PFSK-1 (cell line): Measurements from ENCODE around the gene FBXO34.

ENCODE experiments used
- POLR2AphosphoS5 ChIP-seq: IDR thresholded peaks from 2 replicates; pipeline ENCODE4 v1.6.1; 2012; ENCODE audit warnings: low read depth, mild to moderate bottlenecking, control low read depth, low read length, moderate library complexity
- REST ChIP-seq, 2 experiments: IDR thresholded peaks; 2 replicates each; pipeline versions ENCODE4 v1.6.1 to v1.8.0; 2011 to 2012; ENCODE audit warnings: low read depth in 2 of 2, low read length in 2 of 2, control low read depth in 1 of 2, inconsistent platforms in 1 of 2, mild to moderate bottlenecking in 1 of 2, moderate library complexity in 1 of 2; ENCODE audit not compliant: insufficient read depth in 1 of 2
- SIN3A ChIP-seq: IDR thresholded peaks from 2 replicates; pipeline ENCODE4 v1.6.1; 2012; ENCODE audit warnings: mild to moderate bottlenecking, low read length, moderate library complexity, borderline replicate concordance; ENCODE audit not compliant: insufficient read depth
- TAF1 ChIP-seq: IDR thresholded peaks from 2 replicates; pipeline ENCODE4 v1.6.1; 2012; ENCODE audit warnings: low read length, control low read depth, borderline replicate concordance; ENCODE audit not compliant: insufficient read depth

GRCh38 chr14:55329999-55330710 lies 58.9 kb downstream of the FBXO34 start:
- TF ChIP-seq POLR2AphosphoS5 (no peak), REST (IDR thresholded peaks at IDR 0.05; ENCODE audit: insufficient read depth in 1 of 2, low read depth in 2 of 2, low read length in 2 of 2) (no peak), SIN3A (no peak), TAF1 (no peak)
